ENCODE data around the gene TMEM33. TPM values are rescaled to one million over a fixed set of nuclear protein-coding genes. Genes with fewer than 3 reads are reported as not detected.
"Not testable (repeated sequence)": the region's sequence is repeated elsewhere in the genome, so short reads cannot be mapped to it uniquely, and the experiment has no call there.

The TMEM33 gene
- total RNA-seq, 2 donors from 2014 or later = 22.1 to 26.0 TPM

DNA sequence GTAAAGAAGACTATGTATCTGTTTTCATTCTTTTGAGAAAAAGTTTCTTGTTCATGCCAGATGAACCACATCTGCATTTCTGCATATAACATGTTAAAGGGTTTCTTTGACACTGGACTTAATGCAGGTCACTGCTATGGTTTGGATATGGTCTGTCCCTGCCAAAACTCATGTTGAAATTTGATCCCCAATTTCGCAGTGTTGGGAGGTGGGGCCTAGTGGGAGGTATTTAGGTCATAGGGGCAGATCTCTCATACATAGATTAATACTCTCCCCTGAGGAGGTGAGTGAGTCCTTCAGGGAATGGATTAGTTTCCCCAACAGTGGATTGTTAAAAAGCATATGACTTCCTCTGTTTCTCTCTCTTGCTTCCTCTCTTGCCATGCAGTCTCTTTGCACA, 45.9 kb upstream of the TMEM33 start:
- Histone ChIP-seq H3K36me3 (replicated peaks in 1 of 2; ENCODE audit: insufficient read depth in 1 of 2, low read depth in 2 of 2) (no peaks in the 10 kb centered on the region), H3K9me3 (no peaks in the 10 kb centered on the region), H3K27me3 (no peaks in the 10 kb centered on the region), H3K4me1 (no peaks in the 10 kb centered on the region), H3K27ac (no peak overlapping the region), H3K4me3 (no peak overlapping the region)
- DNase-seq = no peak
- WGBS, 2 donors = 18 to 22% methylated on average over 1 of the region's 1 CpG
- no peak for ATAC-seq
- intact Hi-C loops (cut with DNase I) = loop anchor here (5.0 to 10.0 kb wide), 2 partner anchors 197 to 605 kb away; no protein-coding TSS in a partner anchor
- TF ChIP-seq CTCF (IDR thresholded peaks at IDR 0.05) (no peak), POLR2A (IDR thresholded peaks at IDR 0.05) (no peak)

- no peak for ATAC-seq
- Histone ChIP-seq H3K9me3 (no peaks in the 10 kb centered on the region), H3K4me1 (no peaks in the 10 kb centered on the region), H3K27me3 (no peaks in the 10 kb centered on the region), H3K4me3 (no peak overlapping the region), H3K27ac (no peak overlapping the region), H3K36me3 (replicated peaks in 1 of 2; ENCODE audit: insufficient read depth in 1 of 2, low read depth in 2 of 2) (no peaks in the 10 kb centered on the region)
- TF ChIP-seq CTCF (IDR thresholded peaks at IDR 0.05) (no peak), POLR2A (IDR thresholded peaks at IDR 0.05) (no peak)
- no peak for DNase-seq
- intact Hi-C loops (cut with DNase I) = no loop called here
- 35 to 54% methylated on average over 2 of the region's 2 CpGs for WGBS, 2 donors
Measured at GRCh38 chr4:41890085-41890484, 45.1 kb upstream of the TMEM33 start.

DNA sequence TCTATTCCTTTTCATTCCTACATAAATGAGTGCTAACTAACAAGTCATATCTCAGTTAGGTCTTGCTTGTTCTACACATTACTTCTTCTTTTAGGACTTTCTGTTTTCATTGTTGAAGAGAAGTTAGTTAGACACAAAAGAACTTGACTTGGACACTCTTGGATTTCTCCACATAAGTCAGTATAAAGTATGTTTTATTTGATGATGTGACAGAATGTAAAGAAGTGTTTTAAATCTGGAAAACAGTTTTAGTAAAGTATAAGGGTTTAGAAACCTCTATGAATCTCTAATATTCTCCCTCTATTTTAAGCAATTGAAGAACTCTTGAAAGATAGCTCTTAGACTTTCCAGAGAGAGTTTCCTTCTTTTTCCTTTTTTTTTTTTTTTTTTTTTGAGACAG, 38.6 kb upstream of the TMEM33 start:
- no peak for ATAC-seq
- Histone ChIP-seq H3K4me3 (no peak overlapping the region), H3K27ac (no peak overlapping the region), H3K36me3 (replicated peaks in 1 of 2; ENCODE audit: insufficient read depth in 1 of 2, low read depth in 2 of 2) (no peaks in the 10 kb centered on the region), H3K4me1 (no peaks in the 10 kb centered on the region), H3K9me3 (no peaks in the 10 kb centered on the region), H3K27me3 (no peaks in the 10 kb centered on the region)
- no peak for TF ChIP-seq POLR2A (IDR thresholded peaks at IDR 0.05)
- no peak for TF ChIP-seq CTCF (IDR thresholded peaks at IDR 0.05)
- intact Hi-C loops (cut with DNase I) = no loop called here
- DNase-seq = no peak

DNA sequence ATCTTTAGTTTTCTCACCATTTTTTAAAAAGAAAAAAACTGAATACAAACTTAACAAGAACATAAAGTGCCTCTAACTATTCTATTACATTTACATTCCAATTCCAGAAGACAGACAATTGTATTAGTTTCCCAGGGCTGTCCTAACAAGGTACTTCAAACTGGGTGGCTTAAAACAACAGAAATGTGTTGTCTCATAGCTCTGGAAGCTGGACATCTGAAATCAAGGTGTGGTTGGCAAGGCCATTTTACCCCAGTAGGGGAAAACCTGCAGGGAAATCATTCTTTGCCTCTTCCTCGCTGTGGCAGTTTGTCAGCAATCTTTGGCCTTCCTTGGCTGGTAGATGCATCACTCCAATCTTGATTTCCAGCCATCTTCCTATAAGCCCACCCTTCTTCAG, 37.5 kb upstream of the TMEM33 start:
- WGBS, 2 donors = 83 to 92% methylated on average over 1 of the region's 1 CpG
- ATAC-seq (no peak), DNase-seq (no peak)
- intact Hi-C loops (cut with DNase I) = no loop called here
- TF ChIP-seq POLR2A (IDR thresholded peaks at IDR 0.05) (no peak), CTCF (IDR thresholded peaks at IDR 0.05) (no peak)
- H3K4me1 ChIP-seq = no peaks in the 10 kb centered on the region
- H3K36me3 ChIP-seq (replicated peaks in 1 of 2; ENCODE audit: insufficient read depth in 1 of 2, low read depth in 2 of 2) = no peaks in the 10 kb centered on the region
- H3K27ac ChIP-seq = no peak overlapping the region
- H3K4me3 ChIP-seq = no peak overlapping the region
- no peaks in the 10 kb centered on the region for H3K9me3 ChIP-seq
- no peaks in the 10 kb centered on the region for H3K27me3 ChIP-seq

DNA sequence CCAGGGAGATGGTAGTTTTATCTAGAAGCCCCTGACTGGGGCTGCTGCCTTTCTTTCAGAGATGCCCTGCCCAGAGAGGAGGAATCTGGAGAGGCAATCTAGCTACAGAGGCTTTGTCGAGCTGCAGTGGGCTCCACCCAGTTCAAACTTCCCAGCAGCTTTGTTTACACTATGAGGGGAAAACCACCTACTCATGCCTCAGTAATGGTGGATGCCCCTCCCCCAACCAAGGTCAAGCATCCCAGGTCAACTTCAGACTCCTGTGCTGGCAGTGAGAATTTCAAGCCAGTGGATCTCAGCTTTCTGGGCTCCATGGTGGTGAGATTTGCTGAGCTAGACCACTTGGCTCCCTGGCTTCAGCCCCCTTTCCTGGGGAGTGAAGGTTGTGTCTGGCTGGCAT, 26.1 kb upstream of the TMEM33 start:
- H3K27me3 ChIP-seq; H3K9me3 ChIP-seq; H3K4me3 ChIP-seq; H3K4me1 ChIP-seq; DNase-seq; ATAC-seq; intact Hi-C loops (cut with DNase I); H3K36me3 ChIP-seq (replicated peaks in 1 of 2; ENCODE audit: insufficient read depth in 1 of 2, low read depth in 2 of 2); H3K27ac ChIP-seq: not testable (repeated sequence)
- 8% methylated on average over 1 of the region's 1 CpG; no CpG with 5 or more reads in 1 of the 2 donors for WGBS, 2 donors
